Measurements from ENCODE around the gene ZC3H6.
"Not testable (repeated sequence)": the region's sequence is repeated elsewhere in the genome, so short reads cannot be mapped to it uniquely, and the experiment has no call there.

GRCh38 chr2:112282066-112282465 is 6.7 kb downstream of the ZC3H6 start:
- TF ChIP-seq ZNF26, ZFP37, GLI4 (tag by site-specific recombination; IDR thresholded peaks at IDR 0.05): not testable (repeated sequence)
- TF ChIP-seq, protein P1, sequence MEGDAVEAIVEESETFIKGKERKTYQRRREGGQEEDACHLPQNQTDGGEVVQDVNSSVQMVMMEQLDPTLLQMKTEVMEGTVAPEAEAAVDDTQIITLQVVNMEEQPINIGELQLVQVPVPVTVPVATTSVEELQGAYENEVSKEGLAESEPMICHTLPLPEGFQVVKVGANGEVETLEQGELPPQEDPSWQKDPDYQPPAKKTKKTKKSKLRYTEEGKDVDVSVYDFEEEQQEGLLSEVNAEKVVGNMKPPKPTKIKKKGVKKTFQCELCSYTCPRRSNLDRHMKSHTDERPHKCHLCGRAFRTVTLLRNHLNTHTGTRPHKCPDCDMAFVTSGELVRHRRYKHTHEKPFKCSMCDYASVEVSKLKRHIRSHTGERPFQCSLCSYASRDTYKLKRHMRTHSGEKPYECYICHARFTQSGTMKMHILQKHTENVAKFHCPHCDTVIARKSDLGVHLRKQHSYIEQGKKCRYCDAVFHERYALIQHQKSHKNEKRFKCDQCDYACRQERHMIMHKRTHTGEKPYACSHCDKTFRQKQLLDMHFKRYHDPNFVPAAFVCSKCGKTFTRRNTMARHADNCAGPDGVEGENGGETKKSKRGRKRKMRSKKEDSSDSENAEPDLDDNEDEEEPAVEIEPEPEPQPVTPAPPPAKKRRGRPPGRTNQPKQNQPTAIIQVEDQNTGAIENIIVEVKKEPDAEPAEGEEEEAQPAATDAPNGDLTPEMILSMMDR (tag by site-specific recombination; IDR thresholded peaks at IDR 0.05): not testable (repeated sequence)

Measured in HEK293 (cell line).